GM21737 (cell line): ENCODE results near the gene DNASE1L3.
"Not testable (repeated sequence)": the region's sequence is repeated elsewhere in the genome, so short reads cannot be mapped to it uniquely, and the experiment has no call there.

Experiments
- ATAC-seq: cut with Tn5 transposase; IDR thresholded peaks from one replicate; pipeline ENCODE4 v1.9.1; 2021; ENCODE audit warnings: mild to moderate bottlenecking, moderate library complexity; ENCODE audit not compliant: unreplicated experiment

Gene DNASE1L3

GRCh38 chr3:58210761-58211460, at the start of gene DNASE1L3:
TSS of gene DNASE1L3 (minus strand) at chr3:58210972. CDS start at chr3:58210906, 66 bp downstream.
- no peak for ATAC-seq

- no peak for ATAC-seq
Measured at GRCh38 chr3:58260261-58260731, 49.5 kb upstream of the DNASE1L3 start.

- ATAC-seq: no peak
Measured at GRCh38 chr3:58258392-58259055, 47.8 kb upstream of the DNASE1L3 start.

GRCh38 chr3:58256511-58256910, 45.7 kb upstream of the DNASE1L3 start:
- no peak for ATAC-seq

- no peak for ATAC-seq
Measured at GRCh38 chr3:58256061-58256460, 45.3 kb upstream of the DNASE1L3 start.

- ATAC-seq: no peak
Measured at GRCh38 chr3:58254144-58254543, 43.4 kb upstream of the DNASE1L3 start.

GRCh38 chr3:58251631-58252035, 40.9 kb upstream of the DNASE1L3 start:
- ATAC-seq: no peak

- no peak for ATAC-seq
Measured at GRCh38 chr3:58250093-58250707, 39.4 kb upstream of the DNASE1L3 start.

- no peak for ATAC-seq
Measured at GRCh38 chr3:58249358-58250092, 38.8 kb upstream of the DNASE1L3 start.

GRCh38 chr3:58246148-58247047, 35.6 kb upstream of the DNASE1L3 start:
- no peak for ATAC-seq

- ATAC-seq: no peak
Measured at GRCh38 chr3:58243976-58244585, 33.3 kb upstream of the DNASE1L3 start.

GRCh38 chr3:58242860-58243259, 32.1 kb upstream of the DNASE1L3 start:
- ATAC-seq: not testable (repeated sequence)

- no peak for ATAC-seq
Measured at GRCh38 chr3:58242340-58242739, 31.6 kb upstream of the DNASE1L3 start.

GRCh38 chr3:58241306-58242044, 30.7 kb upstream of the DNASE1L3 start:
- no peak for ATAC-seq

GRCh38 chr3:58238830-58239229, 28.1 kb upstream of the DNASE1L3 start:
- ATAC-seq: no peak

GRCh38 chr3:58237941-58238681, 27.3 kb upstream of the DNASE1L3 start:
- peak; percentile 28 for ATAC-seq

- ATAC-seq: peak; percentile 69
Measured at GRCh38 chr3:58237238-58237940, 26.6 kb upstream of the DNASE1L3 start, which contains the start of gene ABHD6. TSS of gene ABHD6 (plus strand) at chr3:58237792. CDS start at chr3:58256587, 18,795 bp downstream.
